ENCODE data around the gene RALGDS.

GRCh38 chr9:133160742-133161546 lies 39.9 kb upstream of the RALGDS start:
- TF ChIP-seq, protein P1, sequence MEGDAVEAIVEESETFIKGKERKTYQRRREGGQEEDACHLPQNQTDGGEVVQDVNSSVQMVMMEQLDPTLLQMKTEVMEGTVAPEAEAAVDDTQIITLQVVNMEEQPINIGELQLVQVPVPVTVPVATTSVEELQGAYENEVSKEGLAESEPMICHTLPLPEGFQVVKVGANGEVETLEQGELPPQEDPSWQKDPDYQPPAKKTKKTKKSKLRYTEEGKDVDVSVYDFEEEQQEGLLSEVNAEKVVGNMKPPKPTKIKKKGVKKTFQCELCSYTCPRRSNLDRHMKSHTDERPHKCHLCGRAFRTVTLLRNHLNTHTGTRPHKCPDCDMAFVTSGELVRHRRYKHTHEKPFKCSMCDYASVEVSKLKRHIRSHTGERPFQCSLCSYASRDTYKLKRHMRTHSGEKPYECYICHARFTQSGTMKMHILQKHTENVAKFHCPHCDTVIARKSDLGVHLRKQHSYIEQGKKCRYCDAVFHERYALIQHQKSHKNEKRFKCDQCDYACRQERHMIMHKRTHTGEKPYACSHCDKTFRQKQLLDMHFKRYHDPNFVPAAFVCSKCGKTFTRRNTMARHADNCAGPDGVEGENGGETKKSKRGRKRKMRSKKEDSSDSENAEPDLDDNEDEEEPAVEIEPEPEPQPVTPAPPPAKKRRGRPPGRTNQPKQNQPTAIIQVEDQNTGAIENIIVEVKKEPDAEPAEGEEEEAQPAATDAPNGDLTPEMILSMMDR (IDR thresholded peaks at IDR 0.05) = peak; percentile 81
- no peak for TF ChIP-seq ZFX (IDR thresholded peaks at IDR 0.05; ENCODE audit: borderline replicate concordance)
